ES-I3 (cell line): ENCODE measurements around the gene FGF14.
A peak's percentile ranks its signal among the peaks of the same experiment; 100 is the strongest.

Experiments
- H3K36me3 ChIP-seq: 2 replicates; pipeline ENCODE4 v1.6.1; 2013; ENCODE audit warnings: mild to moderate bottlenecking, low read length, control low read depth, moderate library complexity; ENCODE audit not compliant: insufficient read depth
- H3K4me1 ChIP-seq: 2 replicates; pipeline ENCODE4 v1.6.1; 2013; ENCODE audit warnings: mild to moderate bottlenecking, control low read depth, low read length; ENCODE audit not compliant: insufficient read depth
- H3K9ac ChIP-seq: 2 replicates; pipeline ENCODE4 v1.6.1; 2013; ENCODE audit warnings: low read depth, mild to moderate bottlenecking, low read length, moderate library complexity
- H3K9me3 ChIP-seq: 2 replicates; pipeline ENCODE4 v1.6.1; 2013; ENCODE audit warnings: mild to moderate bottlenecking, low read length, moderate library complexity; ENCODE audit not compliant: control insufficient read depth, insufficient read depth

Gene FGF14

DNA sequence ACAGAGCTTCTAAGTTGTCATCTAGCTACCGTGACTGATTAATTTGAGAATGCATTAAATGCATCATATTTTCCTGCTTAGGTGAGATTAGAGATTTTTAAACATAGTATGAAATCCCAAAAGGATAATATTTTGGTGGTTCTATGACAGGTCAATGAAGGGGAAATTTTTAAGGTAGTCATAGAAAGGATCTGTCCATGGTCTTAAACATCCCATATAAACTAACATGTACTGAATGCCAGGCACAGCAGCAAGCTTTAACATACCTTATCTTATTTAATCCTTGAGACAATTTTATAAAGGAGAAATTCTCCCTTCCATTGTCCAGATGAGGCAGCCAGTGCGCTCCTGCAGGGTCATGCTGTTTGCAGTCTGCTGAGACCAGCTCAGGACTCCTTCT, 466.0 kb downstream of the FGF14 start:
- Histone ChIP-seq H3K36me3 (no peaks in the 10 kb centered on the region), H3K9ac (no peak overlapping the region), H3K9me3 (no peaks in the 10 kb centered on the region), H3K4me1 (no peaks in the 10 kb centered on the region)

GRCh38 chr13:101931186-101931585, 470.7 kb downstream of the FGF14 start:
- H3K36me3 ChIP-seq, result no peaks in the 10 kb centered on the region
- H3K4me1 ChIP-seq, result no peaks in the 10 kb centered on the region
- no peak overlapping the region for H3K9ac ChIP-seq
- H3K9me3 ChIP-seq, result no peaks in the 10 kb centered on the region

- no peaks in the 10 kb centered on the region for H3K9me3 ChIP-seq
- H3K4me1 ChIP-seq, result peaks cover 5% of the 10 kb centered on the region; the same call in 1 of the 2 replicates
- H3K36me3 ChIP-seq, result no peaks in the 10 kb centered on the region
- H3K9ac ChIP-seq, result no peak overlapping the region
Measured at GRCh38 chr13:101930331-101930730, 471.5 kb downstream of the FGF14 start.

GRCh38 chr13:101925731-101926130, 476.1 kb downstream of the FGF14 start:
- Histone ChIP-seq H3K9ac (no peak overlapping the region), H3K36me3 (no peaks in the 10 kb centered on the region), H3K4me1 (peaks cover 5% of the 10 kb centered on the region; the same call in 1 of the 2 replicates), H3K9me3 (no peaks in the 10 kb centered on the region)

GRCh38 chr13:101919541-101920181, 482.2 kb downstream of the FGF14 start:
- H3K9me3 ChIP-seq, result no peaks in the 10 kb centered on the region
- peak overlapping the region; percentile 42; the same call in 1 of the 2 replicates for H3K9ac ChIP-seq
- H3K36me3 ChIP-seq, result no peaks in the 10 kb centered on the region
- H3K4me1 ChIP-seq, result peaks cover 7% of the 10 kb centered on the region

DNA sequence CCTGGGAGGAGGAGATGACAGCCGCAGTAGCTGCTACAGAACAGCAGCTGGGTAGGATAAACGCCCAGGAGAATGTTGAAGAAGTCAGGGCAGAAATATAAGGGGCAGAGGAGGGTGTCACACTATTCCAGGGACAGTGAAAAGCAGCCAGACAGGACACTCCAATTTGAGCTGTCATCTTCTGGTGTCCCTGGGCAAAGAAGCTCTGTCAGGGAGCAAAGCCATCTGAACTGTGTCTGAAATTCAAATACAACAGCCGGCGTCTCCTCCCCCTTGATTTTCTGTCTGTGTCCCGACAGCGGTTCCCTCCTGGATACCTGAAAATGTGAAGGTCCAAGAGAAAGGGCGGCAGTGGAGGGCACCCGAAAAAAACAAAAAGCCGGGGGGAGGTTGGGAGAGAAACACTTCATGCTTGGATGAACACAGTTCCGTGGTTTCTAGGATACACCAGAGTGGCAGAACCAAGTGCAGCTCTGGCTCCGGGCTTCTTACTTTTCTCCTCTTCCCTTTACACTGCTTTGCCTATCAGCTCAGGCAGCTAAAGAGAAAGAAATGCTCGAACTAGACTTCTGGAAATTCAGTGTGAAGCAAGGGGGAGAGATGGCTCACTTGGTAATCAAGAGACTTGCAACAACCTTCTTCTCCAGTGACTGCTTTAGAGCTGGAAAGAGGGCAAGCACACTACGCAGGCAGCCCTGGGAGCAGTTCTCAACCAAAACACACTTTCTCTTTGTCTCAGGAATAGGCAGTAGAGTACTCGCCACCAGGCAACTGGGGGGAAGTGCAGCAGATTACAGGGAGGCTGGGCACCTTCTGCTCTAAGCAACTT, 483.8 kb downstream of the FGF14 start:
- no peaks in the 10 kb centered on the region for H3K36me3 ChIP-seq
- H3K4me1 ChIP-seq, result peaks cover 7% of the 10 kb centered on the region
- no peaks in the 10 kb centered on the region for H3K9me3 ChIP-seq
- no peak overlapping the region for H3K9ac ChIP-seq

GRCh38 chr13:101917475-101917810, 484.4 kb downstream of the FGF14 start:
- no peak overlapping the region for H3K9ac ChIP-seq
- H3K4me1 ChIP-seq, result peaks cover 7% of the 10 kb centered on the region
- no peaks in the 10 kb centered on the region for H3K36me3 ChIP-seq
- no peaks in the 10 kb centered on the region for H3K9me3 ChIP-seq

GRCh38 chr13:101916775-101917474, 484.9 kb downstream of the FGF14 start:
- peak overlapping the region; percentile 50; the same call in 1 of the 2 replicates for H3K9ac ChIP-seq
- H3K36me3 ChIP-seq, result no peaks in the 10 kb centered on the region
- H3K4me1 ChIP-seq, result peaks cover 7% of the 10 kb centered on the region
- H3K9me3 ChIP-seq, result no peaks in the 10 kb centered on the region

DNA sequence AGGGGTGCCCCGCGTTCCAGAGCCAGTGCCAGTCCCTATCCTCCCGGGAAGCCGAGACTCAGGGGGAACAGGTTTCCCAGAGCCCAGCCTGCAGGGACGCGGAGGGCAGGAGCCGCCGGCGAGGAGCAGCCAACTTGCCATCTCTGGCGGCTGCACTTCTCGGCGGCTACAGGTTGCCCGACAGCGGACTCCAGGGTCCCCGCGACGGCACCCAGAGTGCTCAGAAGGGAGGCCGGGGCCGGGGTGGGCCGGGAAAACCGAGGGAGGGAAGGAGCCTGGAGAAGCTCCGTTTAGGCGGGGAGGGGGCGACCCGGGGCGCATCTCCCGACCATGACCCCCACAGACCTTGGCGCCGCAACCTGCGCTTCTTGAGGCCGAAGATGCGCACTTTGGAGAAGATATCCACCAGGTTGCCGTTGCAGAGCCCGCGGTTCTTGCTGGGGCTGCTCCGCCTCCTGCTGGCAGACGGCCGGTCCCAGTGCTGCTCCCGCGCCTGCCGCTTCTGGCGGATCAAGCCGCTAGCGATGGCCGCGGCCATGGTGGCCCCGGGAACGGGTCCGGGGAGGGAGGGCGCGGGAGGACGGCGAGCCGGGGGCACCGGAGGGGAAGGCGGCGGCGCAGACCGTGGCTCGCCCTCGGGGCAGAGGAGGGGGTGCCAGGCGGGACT, 485.6 kb downstream of the FGF14 start:
- Histone ChIP-seq H3K36me3 (no peaks in the 10 kb centered on the region), H3K4me1 (peaks cover 7% of the 10 kb centered on the region), H3K9ac (peak overlapping the region; percentile 50; the same call in 1 of the 2 replicates), H3K9me3 (no peaks in the 10 kb centered on the region)

GRCh38 chr13:101915755-101916107, 486.1 kb downstream of the FGF14 start:
- H3K9ac ChIP-seq, result peak overlapping the region; percentile 50; the same call in 1 of the 2 replicates
- no peaks in the 10 kb centered on the region for H3K9me3 ChIP-seq
- no peaks in the 10 kb centered on the region for H3K36me3 ChIP-seq
- H3K4me1 ChIP-seq, result peaks cover 7% of the 10 kb centered on the region

- H3K9ac ChIP-seq, result peak overlapping the region; percentile 50; the same call in 1 of the 2 replicates
- no peaks in the 10 kb centered on the region for H3K9me3 ChIP-seq
- no peaks in the 10 kb centered on the region for H3K36me3 ChIP-seq
- H3K4me1 ChIP-seq, result peaks cover 7% of the 10 kb centered on the region
Measured at GRCh38 chr13:101915331-101915730, 486.5 kb downstream of the FGF14 start.

DNA sequence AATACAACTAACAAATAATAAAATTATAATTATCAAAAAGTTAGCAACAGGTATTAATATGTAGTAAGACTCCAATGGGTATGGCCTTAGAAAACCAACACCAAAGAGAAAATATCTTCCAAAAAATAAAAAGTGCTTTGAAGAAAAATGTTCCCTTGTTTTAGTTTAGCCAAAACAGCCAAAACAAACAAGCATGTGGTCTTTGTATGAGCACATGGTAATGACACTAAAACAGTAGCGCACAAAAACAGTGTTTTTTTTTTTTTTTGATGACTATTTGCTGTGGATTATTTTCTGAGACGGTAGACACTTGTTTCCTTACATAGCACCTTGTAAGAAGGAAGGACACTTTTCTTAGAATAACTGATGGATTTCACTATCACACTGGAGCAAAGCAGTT, 490.1 kb downstream of the FGF14 start:
- Histone ChIP-seq H3K9me3 (no peaks in the 10 kb centered on the region), H3K36me3 (no peaks in the 10 kb centered on the region), H3K4me1 (peaks cover 7% of the 10 kb centered on the region; the same call in 1 of the 2 replicates), H3K9ac (no peak overlapping the region)

GRCh38 chr13:101903890-101904289, 498.0 kb downstream of the FGF14 start:
- H3K9ac ChIP-seq, result no peak overlapping the region
- no peaks in the 10 kb centered on the region for H3K36me3 ChIP-seq
- no peaks in the 10 kb centered on the region for H3K4me1 ChIP-seq
- H3K9me3 ChIP-seq, result no peaks in the 10 kb centered on the region

- H3K4me1 ChIP-seq, result no peaks in the 10 kb centered on the region
- no peaks in the 10 kb centered on the region for H3K36me3 ChIP-seq
Measured at GRCh38 chr13:101898676-101899075, 503.2 kb downstream of the FGF14 start.

More at GRCh38 chr13:101898676-101899075, 503.2 kb downstream of the FGF14 start:
- H3K9me3 ChIP-seq, result no peaks in the 10 kb centered on the region
- H3K9ac ChIP-seq, result no peak overlapping the region
